ENCODE data around the gene WSB2. TPM values are rescaled to one million over a fixed set of nuclear protein-coding genes. Genes with fewer than 3 reads are reported as not detected.

WSB2 gene
- total and polyA plus RNA-seq, 9 donors, result 55.2 to 67.2 (median 59.5) TPM

DNA sequence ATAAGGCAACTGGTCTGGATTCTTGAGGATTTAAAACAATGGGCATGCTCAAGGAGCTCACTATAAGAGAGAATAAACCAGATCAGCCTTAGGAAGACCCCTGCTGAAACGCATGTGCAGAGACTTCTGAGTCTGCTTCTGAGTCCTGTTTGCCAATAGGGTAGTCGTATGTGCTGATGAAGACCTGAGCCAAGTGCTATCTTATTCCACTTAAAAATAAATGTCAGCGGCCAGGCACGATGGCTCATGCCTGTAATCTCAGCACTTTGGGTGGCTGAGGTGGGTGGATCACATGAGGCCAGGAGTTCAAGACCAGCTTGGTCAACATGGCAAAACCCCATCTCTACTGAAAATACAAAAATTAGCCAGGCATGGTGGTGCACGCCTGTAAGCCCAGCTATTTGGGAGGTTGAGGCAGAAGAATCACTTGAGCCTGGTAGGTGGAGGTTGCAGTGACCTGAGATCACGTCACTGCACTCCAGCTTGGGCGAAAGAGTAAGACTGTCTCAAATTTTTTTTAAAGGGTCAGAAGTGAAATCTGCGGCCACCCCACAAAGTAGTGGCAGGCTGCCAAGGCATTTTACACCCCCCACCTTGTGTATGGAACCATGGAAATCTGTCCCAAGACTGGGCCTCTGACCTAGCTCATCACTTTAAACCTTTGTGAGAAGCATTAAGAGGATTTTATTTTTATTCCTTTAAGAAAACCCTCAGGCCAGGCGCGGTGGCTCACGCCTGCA, 24.1 kb downstream of the WSB2 start:
- no peak overlapping the region for H3K27ac ChIP-seq (ENCODE audit: low read length)
- H3K9me3 ChIP-seq (replicated peaks; ENCODE audit: control insufficient read depth, low read depth, low read length), result no peaks in the 10 kb centered on the region
- H3K27me3 ChIP-seq (ENCODE audit: control insufficient read depth, insufficient read depth, low read length), result no peaks in the 10 kb centered on the region
- WGBS (ENCODE audit: insufficient coverage), result 80% methylated on average over 2 of the region's 11 CpGs
- no peak overlapping the region for H3K4me3 ChIP-seq (ENCODE audit: low read length)
- H3K36me3 ChIP-seq (ENCODE audit: control insufficient read depth, insufficient read depth, low read length), result peaks cover 75% of the 10 kb centered on the region
- H3K4me1 ChIP-seq (ENCODE audit: control insufficient read depth, insufficient read depth, low read length), result no peaks in the 10 kb centered on the region
- no peak for DNase-seq

DNA sequence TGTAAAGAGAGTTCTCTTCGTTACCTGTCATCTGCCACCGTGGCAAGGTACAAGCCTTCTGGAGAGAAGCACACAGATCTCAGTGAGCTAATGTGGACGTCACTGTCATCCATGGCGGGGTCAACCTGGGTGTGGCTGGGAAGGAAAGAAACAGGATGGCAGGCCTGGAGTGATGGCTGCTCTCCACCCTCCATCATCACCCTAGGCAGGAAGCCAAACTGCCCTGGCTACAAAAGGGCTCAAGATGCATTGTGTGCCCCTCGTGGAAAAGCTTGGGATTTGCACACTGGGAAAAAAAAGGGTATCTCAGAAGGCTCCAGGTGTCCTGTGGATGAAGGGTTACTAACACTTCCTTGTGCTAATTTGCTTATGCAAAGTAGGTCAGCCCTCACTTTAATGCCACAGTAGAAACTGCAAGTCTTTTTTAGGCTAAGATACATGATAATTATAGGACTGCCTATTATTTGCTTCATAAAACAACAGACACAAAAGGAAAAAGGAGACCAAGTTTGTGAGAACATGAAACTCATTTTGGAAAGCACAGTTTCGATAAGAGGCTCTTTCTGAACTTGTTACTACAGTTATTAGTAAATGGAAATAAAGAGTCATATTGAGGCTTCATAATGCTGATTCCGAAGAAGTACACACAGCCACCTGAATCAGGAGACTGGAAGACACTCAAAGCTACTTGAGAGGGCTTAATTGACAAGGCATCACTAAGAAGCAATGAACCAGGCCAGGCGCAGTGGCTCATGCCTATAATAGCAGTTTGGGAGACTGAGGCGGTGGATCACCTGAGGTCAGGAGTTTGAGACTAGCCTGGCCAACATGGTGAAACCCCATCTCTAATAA, 25.6 kb downstream of the WSB2 start:
- H3K27me3 ChIP-seq (ENCODE audit: control insufficient read depth, insufficient read depth, low read length), result no peaks in the 10 kb centered on the region
- no peak overlapping the region for H3K4me3 ChIP-seq (ENCODE audit: low read length)
- DNase-seq, result no peak
- peaks cover 75% of the 10 kb centered on the region for H3K36me3 ChIP-seq (ENCODE audit: control insufficient read depth, insufficient read depth, low read length)
- no peaks in the 10 kb centered on the region for H3K4me1 ChIP-seq (ENCODE audit: control insufficient read depth, insufficient read depth, low read length)
- no peaks in the 10 kb centered on the region for H3K9me3 ChIP-seq (replicated peaks; ENCODE audit: control insufficient read depth, low read depth, low read length)
- no peak overlapping the region for H3K27ac ChIP-seq (ENCODE audit: low read length)
- 91% methylated on average over 4 of the region's 9 CpGs for WGBS (ENCODE audit: insufficient coverage)

DNA sequence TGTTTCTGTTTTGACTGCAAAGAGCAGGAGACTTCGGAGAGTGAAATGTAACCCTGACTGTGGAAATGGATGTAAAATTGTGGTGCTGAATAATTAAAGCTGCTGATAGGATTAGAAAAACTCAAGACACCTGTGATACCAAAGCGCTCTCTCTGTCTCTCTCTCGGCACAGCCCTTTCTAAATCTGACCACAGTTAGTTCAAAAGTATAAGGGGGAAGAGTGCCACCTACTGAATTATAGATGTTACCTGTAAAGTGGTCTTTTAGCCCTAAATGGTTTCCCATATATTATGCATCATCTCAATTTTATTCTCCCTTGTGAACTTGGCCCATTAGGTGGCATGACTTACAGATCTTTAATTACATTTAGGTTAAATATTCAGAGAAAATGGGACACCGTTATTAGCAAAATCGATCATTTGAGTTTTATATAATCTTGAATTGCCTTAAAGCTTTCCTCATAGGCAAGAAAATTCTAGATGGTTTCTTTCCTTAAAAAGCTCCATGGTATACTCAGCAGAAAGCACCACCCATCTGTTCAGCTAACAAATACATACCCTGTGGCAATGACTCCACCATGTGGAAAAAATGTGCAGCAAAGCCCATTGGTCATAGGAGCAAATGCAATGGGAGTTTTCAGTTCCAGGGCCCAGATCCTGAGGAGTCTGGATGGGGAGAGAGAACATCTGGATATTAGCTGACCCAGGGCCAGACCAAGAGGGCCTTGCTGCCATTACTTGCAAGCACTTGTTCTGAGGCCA, 26.4 kb downstream of the WSB2 start:
- no peak overlapping the region for H3K27ac ChIP-seq (ENCODE audit: low read length)
- H3K4me1 ChIP-seq (ENCODE audit: control insufficient read depth, insufficient read depth, low read length), result no peaks in the 10 kb centered on the region
- WGBS (ENCODE audit: insufficient coverage), result 100% methylated on average over 1 of the region's 5 CpGs
- no peaks in the 10 kb centered on the region for H3K27me3 ChIP-seq (ENCODE audit: control insufficient read depth, insufficient read depth, low read length)
- H3K36me3 ChIP-seq (ENCODE audit: control insufficient read depth, insufficient read depth, low read length), result peaks cover 75% of the 10 kb centered on the region
- H3K4me3 ChIP-seq (ENCODE audit: low read length), result no peak overlapping the region
- peak; percentile 53 for DNase-seq
- no peaks in the 10 kb centered on the region for H3K9me3 ChIP-seq (replicated peaks; ENCODE audit: control insufficient read depth, low read depth, low read length)

DNA sequence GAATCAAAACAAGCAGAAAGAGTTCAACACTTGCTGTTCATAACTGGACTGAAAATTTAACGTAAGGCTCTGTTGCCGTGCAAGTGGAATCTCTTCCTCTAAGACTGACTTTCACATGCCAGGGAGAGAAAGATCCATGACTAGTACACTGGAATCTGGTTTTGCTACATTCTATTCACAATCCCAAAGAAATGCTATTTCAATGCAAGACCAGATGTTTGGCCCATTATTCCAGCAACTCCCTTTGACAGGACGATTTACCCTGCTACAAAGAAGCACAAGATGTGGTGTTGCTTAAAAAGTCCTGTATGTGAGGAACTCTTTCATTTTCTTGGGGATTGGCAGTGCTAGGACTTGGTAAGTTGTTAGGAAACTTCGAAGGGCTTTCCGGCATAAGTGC, 27.1 kb downstream of the WSB2 start:
- DNase-seq, result no peak
- Histone ChIP-seq H3K9me3 (replicated peaks; ENCODE audit: control insufficient read depth, low read depth, low read length) (no peaks in the 10 kb centered on the region), H3K27ac (ENCODE audit: low read length) (no peak overlapping the region), H3K27me3 (ENCODE audit: control insufficient read depth, insufficient read depth, low read length) (no peaks in the 10 kb centered on the region), H3K4me1 (ENCODE audit: control insufficient read depth, insufficient read depth, low read length) (no peaks in the 10 kb centered on the region), H3K4me3 (ENCODE audit: low read length) (no peak overlapping the region), H3K36me3 (ENCODE audit: control insufficient read depth, insufficient read depth, low read length) (peaks cover 71% of the 10 kb centered on the region)
- WGBS (ENCODE audit: insufficient coverage), result 94% methylated on average over 4 of the region's 5 CpGs

DNA sequence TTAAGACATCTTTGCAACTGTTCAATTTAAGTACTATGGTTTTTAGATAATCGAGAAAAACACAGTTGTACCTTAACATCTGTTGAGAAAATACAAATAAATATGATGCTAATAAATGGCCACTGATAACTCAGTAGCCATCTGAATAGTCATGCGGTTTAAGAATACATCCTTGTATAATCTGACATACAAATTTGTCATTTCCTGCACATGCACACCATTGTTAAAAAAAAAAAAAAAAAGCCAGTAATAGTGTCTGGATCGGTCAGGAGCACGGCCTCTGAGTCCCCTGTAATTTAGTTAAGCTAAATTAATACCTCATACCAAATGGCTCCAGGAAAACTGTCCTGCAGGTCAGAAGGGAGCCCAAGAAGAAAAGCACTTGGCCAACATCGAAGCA, 27.7 kb downstream of the WSB2 start:
- H3K27me3 ChIP-seq (ENCODE audit: control insufficient read depth, insufficient read depth, low read length), result no peaks in the 10 kb centered on the region
- peaks cover 71% of the 10 kb centered on the region for H3K36me3 ChIP-seq (ENCODE audit: control insufficient read depth, insufficient read depth, low read length)
- no peaks in the 10 kb centered on the region for H3K4me1 ChIP-seq (ENCODE audit: control insufficient read depth, insufficient read depth, low read length)
- H3K27ac ChIP-seq (ENCODE audit: low read length), result no peak overlapping the region
- no peaks in the 10 kb centered on the region for H3K9me3 ChIP-seq (replicated peaks; ENCODE audit: control insufficient read depth, low read depth, low read length)
- no peak overlapping the region for H3K4me3 ChIP-seq (ENCODE audit: low read length)
- no peak for DNase-seq
- WGBS (ENCODE audit: insufficient coverage), result 100% methylated on average over 1 of the region's 5 CpGs

DNA sequence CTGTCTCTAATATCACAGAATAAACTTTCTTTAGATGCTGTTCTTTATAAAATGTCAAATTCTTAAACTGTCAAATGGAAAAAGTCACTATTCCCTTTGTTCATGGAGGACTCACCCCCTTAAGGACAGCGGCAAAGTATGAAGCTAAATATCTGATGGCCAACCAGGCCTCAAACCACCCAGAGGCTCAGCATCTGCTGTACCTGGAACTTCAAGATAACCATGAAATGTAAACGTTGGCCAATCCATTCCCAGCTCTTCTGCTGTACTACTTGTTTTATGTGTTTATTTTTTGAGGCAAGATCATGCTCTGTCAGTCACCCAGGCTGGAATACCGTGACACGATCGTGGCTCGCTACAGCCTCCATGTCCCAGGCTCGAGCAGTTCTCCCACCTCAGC, 28.8 kb downstream of the WSB2 start:
- peaks cover 64% of the 10 kb centered on the region for H3K36me3 ChIP-seq (ENCODE audit: control insufficient read depth, insufficient read depth, low read length)
- WGBS (ENCODE audit: insufficient coverage), result 97% methylated on average over 6 of the region's 7 CpGs

DNA sequence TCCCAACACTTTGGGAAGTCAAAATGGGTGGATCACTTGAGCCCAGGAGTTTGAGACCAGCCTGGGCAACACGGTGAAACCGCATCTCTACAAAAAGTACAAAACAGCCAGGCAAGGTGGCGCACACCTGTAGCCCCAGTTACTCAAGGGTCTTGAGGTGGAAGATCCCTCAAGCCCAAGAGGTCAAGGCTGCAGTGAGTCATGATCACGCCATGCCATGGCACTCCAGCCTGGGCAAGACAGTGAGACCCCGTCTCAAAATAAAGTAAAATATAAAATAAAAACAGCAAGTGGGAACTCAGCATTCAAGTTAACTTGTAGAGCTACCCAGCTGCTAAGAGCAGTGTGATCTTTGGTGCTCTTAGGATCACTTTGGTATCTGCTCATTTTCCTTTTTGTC, 31.8 kb downstream of the WSB2 start:
- Histone ChIP-seq H3K9me3 (replicated peaks; ENCODE audit: control insufficient read depth, low read depth, low read length) (no peaks in the 10 kb centered on the region), H3K4me3 (ENCODE audit: low read length) (no peak overlapping the region), H3K36me3 (ENCODE audit: control insufficient read depth, insufficient read depth, low read length) (peaks cover 63% of the 10 kb centered on the region), H3K27ac (ENCODE audit: low read length) (no peak overlapping the region), H3K27me3 (ENCODE audit: control insufficient read depth, insufficient read depth, low read length) (no peaks in the 10 kb centered on the region), H3K4me1 (ENCODE audit: control insufficient read depth, insufficient read depth, low read length) (no peaks in the 10 kb centered on the region)
- WGBS (ENCODE audit: insufficient coverage), result 100% methylated on average over 3 of the region's 5 CpGs
- DNase-seq, result no peak

More for the DNA sequence above, 28.8 kb downstream of the WSB2 start:
- Histone ChIP-seq H3K27me3 (ENCODE audit: control insufficient read depth, insufficient read depth, low read length) (no peaks in the 10 kb centered on the region), H3K4me1 (ENCODE audit: control insufficient read depth, insufficient read depth, low read length) (no peaks in the 10 kb centered on the region), H3K4me3 (ENCODE audit: low read length) (no peak overlapping the region), H3K27ac (ENCODE audit: low read length) (no peak overlapping the region), H3K9me3 (replicated peaks; ENCODE audit: control insufficient read depth, low read depth, low read length) (no peaks in the 10 kb centered on the region)
- DNase-seq, result no peak

DNA sequence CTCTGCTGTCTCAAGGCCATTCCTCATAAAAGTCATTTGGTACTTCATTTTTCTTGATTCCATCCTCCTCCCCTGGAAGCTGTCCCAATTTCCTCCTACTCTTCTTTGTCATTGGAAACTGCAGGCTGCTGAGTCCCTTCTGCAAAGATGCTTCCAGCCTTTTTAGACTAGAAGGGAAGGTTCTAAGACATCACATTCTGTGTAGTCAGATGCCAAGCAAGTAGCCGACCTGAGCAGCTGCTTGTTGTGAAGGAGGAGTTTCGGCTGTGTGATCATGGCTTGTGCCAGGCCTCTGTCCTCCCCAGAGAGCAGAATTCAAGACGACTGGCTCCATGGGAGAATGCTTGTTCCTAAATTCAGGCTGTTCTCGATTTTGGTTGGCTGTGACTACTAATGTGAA, 35.8 kb downstream of the WSB2 start:
- peak; percentile 11 for DNase-seq
- no peaks in the 10 kb centered on the region for H3K4me1 ChIP-seq (ENCODE audit: control insufficient read depth, insufficient read depth, low read length)
- H3K27ac ChIP-seq (ENCODE audit: low read length), result no peak overlapping the region
- 55% methylated on average over 2 of the region's 4 CpGs for WGBS (ENCODE audit: insufficient coverage)
- no peaks in the 10 kb centered on the region for H3K9me3 ChIP-seq (replicated peaks; ENCODE audit: control insufficient read depth, low read depth, low read length)
- H3K27me3 ChIP-seq (ENCODE audit: control insufficient read depth, insufficient read depth, low read length), result no peaks in the 10 kb centered on the region
- H3K4me3 ChIP-seq (ENCODE audit: low read length), result no peak overlapping the region
- H3K36me3 ChIP-seq (ENCODE audit: control insufficient read depth, insufficient read depth, low read length), result peaks cover 52% of the 10 kb centered on the region

DNA sequence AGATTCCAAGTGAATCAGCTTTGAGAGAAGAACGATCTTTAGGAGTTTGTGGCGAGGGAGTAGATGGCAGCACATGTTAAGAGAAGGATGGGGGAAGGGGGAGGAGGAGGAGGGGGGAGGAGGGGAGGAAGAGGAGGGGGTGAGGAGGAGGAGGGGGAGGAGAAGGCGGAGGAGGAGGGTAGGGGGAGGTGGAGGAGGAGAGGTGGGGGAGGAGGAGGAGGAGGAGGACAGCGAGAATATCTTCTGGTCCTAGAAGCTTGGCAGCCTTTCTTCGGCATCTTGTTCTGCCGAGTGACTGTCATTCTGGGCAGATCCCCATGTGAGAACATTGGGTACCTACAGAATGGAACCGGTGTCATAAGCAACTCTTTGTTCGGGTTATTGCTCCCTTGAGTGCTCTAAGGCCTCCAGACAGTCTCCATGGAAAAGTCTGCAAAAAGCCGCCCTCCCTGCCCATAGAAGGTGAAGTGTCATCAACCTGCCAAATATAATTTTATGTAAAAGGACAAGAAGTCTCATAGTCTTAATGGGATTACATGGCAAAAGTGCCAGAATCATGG, 37.6 kb downstream of the WSB2 start:
- whole genome bisulfite sequencing (ENCODE audit: insufficient coverage), result 86% methylated on average over 4 of the region's 9 CpGs
- Histone ChIP-seq H3K36me3 (ENCODE audit: control insufficient read depth, insufficient read depth, low read length) (peaks cover 54% of the 10 kb centered on the region), H3K4me1 (ENCODE audit: control insufficient read depth, insufficient read depth, low read length) (no peaks in the 10 kb centered on the region), H3K9me3 (replicated peaks; ENCODE audit: control insufficient read depth, low read depth, low read length) (no peaks in the 10 kb centered on the region), H3K27me3 (ENCODE audit: control insufficient read depth, insufficient read depth, low read length) (no peaks in the 10 kb centered on the region), H3K27ac (ENCODE audit: low read length) (no peak overlapping the region), H3K4me3 (ENCODE audit: low read length) (no peak overlapping the region)
- DNase-seq, result no peak

DNA sequence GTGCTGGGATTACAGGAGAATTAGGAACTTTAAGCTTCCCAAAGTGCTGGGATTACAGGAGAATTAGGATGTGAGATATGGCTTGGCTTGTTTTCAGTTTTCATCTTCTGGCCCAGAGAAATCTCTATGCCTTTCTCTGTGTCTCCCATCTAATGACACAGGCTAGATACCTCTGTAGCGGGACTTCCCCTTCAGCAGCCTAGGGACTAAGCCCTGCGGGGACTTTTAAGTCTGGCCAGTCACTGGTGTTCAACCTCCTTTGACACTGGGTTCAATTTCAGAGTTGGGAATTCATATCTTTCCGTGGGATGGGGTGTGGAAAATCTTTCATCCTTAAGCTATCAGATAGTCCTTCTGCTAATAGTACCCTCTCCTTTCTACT, 38.3 kb downstream of the WSB2 start:
- Histone ChIP-seq H3K27me3 (ENCODE audit: control insufficient read depth, insufficient read depth, low read length) (no peaks in the 10 kb centered on the region), H3K36me3 (ENCODE audit: control insufficient read depth, insufficient read depth, low read length) (peaks cover 56% of the 10 kb centered on the region), H3K9me3 (replicated peaks; ENCODE audit: control insufficient read depth, low read depth, low read length) (no peaks in the 10 kb centered on the region), H3K27ac (ENCODE audit: low read length) (no peak overlapping the region), H3K4me3 (ENCODE audit: low read length) (no peak overlapping the region), H3K4me1 (ENCODE audit: control insufficient read depth, insufficient read depth, low read length) (peaks cover under 1% of the 10 kb centered on the region)
- DNase-seq, result no peak
- WGBS (ENCODE audit: insufficient coverage), result 86% methylated on average over 2 of the region's 3 CpGs

Measured in muscle of leg (tissue), 11 donors.